ENCODE data around the gene FGF5. TPM values are rescaled to one million over a fixed set of nuclear protein-coding genes. Genes with fewer than 3 reads are reported as not detected.

FGF5 gene, protein sequence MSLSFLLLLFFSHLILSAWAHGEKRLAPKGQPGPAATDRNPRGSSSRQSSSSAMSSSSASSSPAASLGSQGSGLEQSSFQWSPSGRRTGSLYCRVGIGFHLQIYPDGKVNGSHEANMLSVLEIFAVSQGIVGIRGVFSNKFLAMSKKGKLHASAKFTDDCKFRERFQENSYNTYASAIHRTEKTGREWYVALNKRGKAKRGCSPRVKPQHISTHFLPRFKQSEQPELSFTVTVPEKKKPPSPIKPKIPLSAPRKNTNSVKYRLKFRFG
- not detected for total RNA-seq

GRCh38 chr4:80266253-80266901 is at the start of gene FGF5:
Gene FGF5 (plus strand): TSS chr4:80266664. CDS start chr4:80266825, 161 bp downstream.
- peak; percentile 22 for DNase-seq
- POLR2A ChIA-PET, result no interaction called here
- H3K27me3 Mint-ChIP-seq, result peaks cover 86% of the 10 kb centered on the region
- no peaks in the 10 kb centered on the region for H3K36me3 Mint-ChIP-seq (ENCODE audit: low read depth)
- peaks cover 22% of the 10 kb centered on the region for H3K4me1 Mint-ChIP-seq
- CTCF ChIA-PET, result no interaction called here
- H3K4me3 Mint-ChIP-seq, result peak within 1 kb of the TSS; percentile 33
- H3K9me3 Mint-ChIP-seq, result no peaks in the 10 kb centered on the region
- no peak within 1 kb of the TSS for H3K27ac Mint-ChIP-seq

GRCh38 chr4:80219301-80220025 is 47.0 kb upstream of the FGF5 start:
- ChIA-PET POLR2A (no interaction called here), CTCF (interaction anchor here (1.3 kb wide), 1 partner anchor 14 kb away, joined by 3 read pairs; no protein-coding TSS in a partner anchor)
- peaks cover 44% of the 10 kb centered on the region for H3K27me3 Mint-ChIP-seq

GRCh38 chr4:80220711-80221110 is 45.8 kb upstream of the FGF5 start:
- no peaks in the 10 kb centered on the region for H3K9me3 Mint-ChIP-seq
- H3K27me3 Mint-ChIP-seq, result peaks cover 44% of the 10 kb centered on the region
- DNase-seq, result no peak
- H3K4me1 Mint-ChIP-seq, result no peaks in the 10 kb centered on the region
- no peak overlapping the region for H3K4me3 Mint-ChIP-seq
- H3K27ac Mint-ChIP-seq, result no peak overlapping the region
- no peaks in the 10 kb centered on the region for H3K36me3 Mint-ChIP-seq (ENCODE audit: low read depth)
- ChIA-PET POLR2A (no interaction called here), CTCF (interaction anchor here (1.0 to 1.5 kb wide), 3 partner anchors 13 to 36 kb away, joined by 3 read pairs; no protein-coding TSS in a partner anchor)

More at GRCh38 chr4:80219301-80220025, 47.0 kb upstream of the FGF5 start:
- Mint-ChIP-seq H3K4me1 (peaks cover 1% of the 10 kb centered on the region), H3K9me3 (no peaks in the 10 kb centered on the region), H3K36me3 (ENCODE audit: low read depth) (no peaks in the 10 kb centered on the region), H3K27ac (no peak overlapping the region), H3K4me3 (no peak overlapping the region)
- DNase-seq, result no peak

DNA sequence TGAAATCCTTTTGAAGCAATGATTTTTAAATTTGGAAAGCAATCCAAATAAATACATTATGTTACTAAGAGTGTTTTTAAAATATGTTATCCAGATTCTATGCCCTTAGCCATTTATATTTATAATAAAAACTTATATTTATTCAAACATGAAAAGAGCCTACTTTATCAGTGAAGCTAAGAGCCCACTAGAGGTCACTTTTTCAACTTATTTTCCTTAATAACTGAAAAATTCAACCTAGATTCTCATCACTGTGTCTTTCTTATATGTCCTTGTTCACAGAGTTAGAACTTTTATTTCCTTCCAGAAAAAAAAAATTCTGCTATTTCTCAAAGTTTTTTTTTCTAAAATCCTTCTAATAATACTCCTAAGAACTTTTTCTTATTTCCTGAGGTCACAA is 45.3 kb upstream of the FGF5 start:
- DNase-seq, result no peak
- Mint-ChIP-seq H3K27ac (no peak overlapping the region), H3K4me3 (no peak overlapping the region), H3K27me3 (peaks cover 44% of the 10 kb centered on the region), H3K4me1 (no peaks in the 10 kb centered on the region), H3K9me3 (no peaks in the 10 kb centered on the region), H3K36me3 (ENCODE audit: low read depth) (no peaks in the 10 kb centered on the region)
- ChIA-PET CTCF (interaction anchor here (1.5 kb wide), 1 partner anchor 13 kb away, joined by 3 read pairs; no protein-coding TSS in a partner anchor), POLR2A (no interaction called here)

DNA sequence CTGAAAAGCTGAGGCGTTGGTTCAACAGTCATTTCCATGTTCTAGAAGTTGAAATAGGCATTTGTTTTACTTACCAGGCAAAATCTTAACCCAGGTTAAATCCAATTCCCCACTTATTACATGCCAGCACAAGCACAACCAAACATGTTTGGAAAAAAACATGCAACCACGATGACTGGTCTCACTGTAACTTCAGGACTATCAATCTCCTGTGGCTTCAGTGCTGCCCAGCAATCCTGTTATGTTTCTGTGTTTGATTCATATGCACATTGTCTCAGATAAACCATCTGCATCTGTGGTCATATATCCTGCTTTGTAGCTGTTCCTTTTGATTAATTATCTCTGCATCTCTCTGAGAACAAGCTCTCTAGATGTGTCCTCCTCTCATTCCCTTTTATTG is 40.9 kb upstream of the FGF5 start:
- no peaks in the 10 kb centered on the region for H3K9me3 Mint-ChIP-seq
- no peaks in the 10 kb centered on the region for H3K4me1 Mint-ChIP-seq
- H3K27me3 Mint-ChIP-seq, result peaks cover 22% of the 10 kb centered on the region
- no peak overlapping the region for H3K27ac Mint-ChIP-seq
- H3K4me3 Mint-ChIP-seq, result no peak overlapping the region
- no peaks in the 10 kb centered on the region for H3K36me3 Mint-ChIP-seq (ENCODE audit: low read depth)
- ChIA-PET POLR2A (no interaction called here), CTCF (no interaction called here)
- DNase-seq, result no peak

DNA sequence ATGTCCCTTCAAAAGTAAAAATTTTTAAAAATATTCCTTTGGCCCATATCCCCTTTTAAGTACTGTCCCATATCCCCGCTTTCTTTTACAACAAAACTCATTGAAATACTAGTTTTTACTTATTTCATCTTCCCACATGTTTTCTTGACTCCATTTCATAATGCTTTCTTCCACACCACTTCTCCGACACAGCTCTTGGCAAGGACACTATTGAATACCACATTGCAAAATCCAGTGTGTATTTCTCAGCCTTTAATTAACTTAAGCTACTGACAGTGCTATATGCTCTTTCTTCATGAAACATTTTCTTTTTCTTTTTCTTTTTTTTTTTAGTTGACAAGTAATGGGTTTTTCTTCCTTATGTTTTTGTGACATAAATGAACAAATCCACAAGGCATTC is 40.4 kb upstream of the FGF5 start:
- no peaks in the 10 kb centered on the region for H3K9me3 Mint-ChIP-seq
- no peak for DNase-seq
- POLR2A ChIA-PET, result no interaction called here
- CTCF ChIA-PET, result no interaction called here
- H3K27me3 Mint-ChIP-seq, result peaks cover 20% of the 10 kb centered on the region
- H3K36me3 Mint-ChIP-seq (ENCODE audit: low read depth), result no peaks in the 10 kb centered on the region
- no peak overlapping the region for H3K27ac Mint-ChIP-seq
- H3K4me3 Mint-ChIP-seq, result no peak overlapping the region
- H3K4me1 Mint-ChIP-seq, result no peaks in the 10 kb centered on the region

GRCh38 chr4:80228460-80228859 is 38.0 kb upstream of the FGF5 start:
- Mint-ChIP-seq H3K36me3 (ENCODE audit: low read depth) (no peaks in the 10 kb centered on the region), H3K4me3 (no peak overlapping the region), H3K9me3 (no peaks in the 10 kb centered on the region), H3K4me1 (no peaks in the 10 kb centered on the region), H3K27me3 (peaks cover 16% of the 10 kb centered on the region), H3K27ac (no peak overlapping the region)
- CTCF ChIA-PET, result no interaction called here
- no peak for DNase-seq
- POLR2A ChIA-PET, result no interaction called here

- POLR2A ChIA-PET, result no interaction called here
- peaks cover 17% of the 10 kb centered on the region for H3K27me3 Mint-ChIP-seq
- no peaks in the 10 kb centered on the region for H3K4me1 Mint-ChIP-seq
- CTCF ChIA-PET, result no interaction called here
- H3K27ac Mint-ChIP-seq, result no peak overlapping the region
- H3K4me3 Mint-ChIP-seq, result no peak overlapping the region
- DNase-seq, result no peak
- H3K36me3 Mint-ChIP-seq (ENCODE audit: low read depth), result no peaks in the 10 kb centered on the region
- H3K9me3 Mint-ChIP-seq, result no peaks in the 10 kb centered on the region
Measured at GRCh38 chr4:80229128-80229527, 37.3 kb upstream of the FGF5 start.

DNA sequence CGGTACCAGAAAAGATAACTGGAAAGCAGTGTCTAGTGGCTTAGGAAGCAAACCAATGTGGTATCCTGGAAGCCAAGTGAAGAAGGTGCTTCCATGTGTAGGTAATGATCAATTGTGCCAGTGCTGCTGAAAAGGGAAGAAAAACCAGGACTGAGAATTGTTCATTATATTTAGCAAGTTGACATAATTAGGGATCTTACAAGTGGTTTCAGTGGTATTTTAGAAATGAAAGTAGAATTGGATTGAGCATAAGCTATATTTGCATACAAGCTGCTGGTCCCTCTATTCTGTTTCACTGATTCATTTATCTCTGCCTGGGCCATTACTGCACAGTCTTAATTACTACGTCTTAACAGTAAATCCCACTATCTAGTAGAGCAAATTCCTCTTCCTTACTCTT is 36.9 kb upstream of the FGF5 start:
- H3K4me1 Mint-ChIP-seq, result no peaks in the 10 kb centered on the region
- ChIA-PET POLR2A (no interaction called here), CTCF (no interaction called here)
- DNase-seq, result no peak
- H3K27me3 Mint-ChIP-seq, result peaks cover 17% of the 10 kb centered on the region
- H3K9me3 Mint-ChIP-seq, result no peaks in the 10 kb centered on the region
- no peak overlapping the region for H3K4me3 Mint-ChIP-seq
- H3K36me3 Mint-ChIP-seq (ENCODE audit: low read depth), result no peaks in the 10 kb centered on the region
- H3K27ac Mint-ChIP-seq, result no peak overlapping the region

DNA sequence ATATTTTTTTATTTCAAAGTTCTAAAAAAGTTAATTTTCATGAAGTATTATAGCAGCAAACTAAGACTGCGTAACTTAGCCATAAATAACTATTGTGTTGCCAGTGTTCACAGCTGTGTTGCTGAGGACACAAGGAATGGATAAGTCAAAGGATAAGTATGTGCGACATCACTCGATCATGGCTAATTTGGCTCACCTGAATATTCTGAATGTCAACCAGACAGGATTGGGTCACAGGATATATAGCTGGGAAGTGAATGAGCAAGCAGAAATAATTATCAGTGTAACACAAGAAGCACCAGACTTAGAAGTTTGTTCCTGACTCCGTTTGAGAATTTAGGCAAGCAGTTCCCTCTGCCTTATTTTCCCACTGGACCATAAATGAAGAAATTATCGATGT is 35.3 kb upstream of the FGF5 start:
- CTCF ChIA-PET, result no interaction called here

DNA sequence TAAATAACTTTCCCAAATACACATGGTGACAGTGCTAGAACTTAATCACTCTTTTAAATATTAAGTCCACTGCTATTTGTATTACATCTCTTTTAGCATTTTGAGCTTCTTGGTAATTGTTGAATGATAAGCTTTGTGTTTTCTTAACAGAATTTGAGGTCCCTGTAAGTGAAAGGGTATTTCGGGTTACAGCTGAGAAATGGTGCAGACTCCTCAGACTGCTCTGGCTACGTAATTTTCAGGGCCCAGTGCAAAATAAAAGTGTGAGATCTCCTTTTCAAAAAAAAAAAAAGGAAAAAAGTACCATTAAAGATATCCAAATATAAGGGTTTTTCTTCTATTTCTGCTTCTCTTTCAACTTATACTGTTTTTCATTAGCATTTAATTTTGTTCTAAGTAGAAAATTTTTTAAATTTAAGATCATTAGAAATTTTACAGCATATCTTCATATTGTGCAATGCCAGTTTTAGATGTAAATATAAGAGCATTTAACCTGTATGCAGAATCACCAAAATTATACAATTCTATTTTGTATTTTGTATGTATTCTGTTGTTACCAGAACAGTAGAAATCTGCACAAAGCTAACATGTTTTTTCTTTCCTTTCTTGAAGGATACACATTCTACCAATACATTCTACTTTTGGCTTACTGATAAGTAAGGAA is 33.6 kb upstream of the FGF5 start:
- Mint-ChIP-seq H3K4me1 (no peaks in the 10 kb centered on the region), H3K36me3 (ENCODE audit: low read depth) (no peaks in the 10 kb centered on the region)
- CTCF ChIA-PET, result interaction anchor here (0.7 kb wide), 1 partner anchor 519 kb away, joined by 3 read pairs; no protein-coding TSS in a partner anchor

More for the DNA sequence above, 35.3 kb upstream of the FGF5 start:
- no peaks in the 10 kb centered on the region for H3K4me1 Mint-ChIP-seq
- DNase-seq, result no peak
- POLR2A ChIA-PET, result no interaction called here
- H3K4me3 Mint-ChIP-seq, result no peak overlapping the region
- H3K9me3 Mint-ChIP-seq, result no peaks in the 10 kb centered on the region
- H3K27ac Mint-ChIP-seq, result no peak overlapping the region
- no peaks in the 10 kb centered on the region for H3K36me3 Mint-ChIP-seq (ENCODE audit: low read depth)
- peaks cover 21% of the 10 kb centered on the region for H3K27me3 Mint-ChIP-seq

GRCh38 chr4:80233390-80233789 is 33.1 kb upstream of the FGF5 start:
- H3K4me1 Mint-ChIP-seq, result no peaks in the 10 kb centered on the region
- DNase-seq, result no peak
- H3K9me3 Mint-ChIP-seq, result no peaks in the 10 kb centered on the region
- H3K36me3 Mint-ChIP-seq (ENCODE audit: low read depth), result no peaks in the 10 kb centered on the region
- ChIA-PET POLR2A (no interaction called here), CTCF (no interaction called here)
- H3K4me3 Mint-ChIP-seq, result no peak overlapping the region
- H3K27ac Mint-ChIP-seq, result no peak overlapping the region
- peaks cover 19% of the 10 kb centered on the region for H3K27me3 Mint-ChIP-seq

More for the DNA sequence above, 33.6 kb upstream of the FGF5 start:
- Mint-ChIP-seq H3K9me3 (no peaks in the 10 kb centered on the region), H3K27ac (no peak overlapping the region), H3K27me3 (peaks cover 21% of the 10 kb centered on the region), H3K4me3 (no peak overlapping the region)
- POLR2A ChIA-PET, result no interaction called here
- DNase-seq, result no peak

DNA sequence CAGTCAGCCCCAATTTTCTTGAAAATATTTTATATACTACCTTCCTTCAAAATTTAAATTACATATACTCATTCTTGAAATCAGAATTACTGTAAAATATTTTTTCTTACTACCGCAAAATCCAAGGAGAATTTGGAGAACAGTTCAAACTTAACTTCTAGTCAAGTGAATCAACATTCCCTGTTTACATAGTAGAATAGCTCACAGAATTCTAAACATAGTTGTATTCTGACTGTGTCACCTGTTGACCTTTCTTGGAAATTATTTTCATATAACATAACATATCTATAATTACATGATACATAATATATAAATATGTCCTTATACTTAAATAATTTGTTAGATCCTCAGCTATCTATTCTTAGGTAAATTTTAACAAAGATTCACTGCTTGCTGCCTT is 31.0 kb upstream of the FGF5 start:
- no peaks in the 10 kb centered on the region for H3K4me1 Mint-ChIP-seq
- ChIA-PET POLR2A (no interaction called here), CTCF (no interaction called here)
- no peak overlapping the region for H3K4me3 Mint-ChIP-seq
- no peak for DNase-seq
- H3K27me3 Mint-ChIP-seq, result peaks cover 9% of the 10 kb centered on the region
- H3K9me3 Mint-ChIP-seq, result no peaks in the 10 kb centered on the region
- no peak overlapping the region for H3K27ac Mint-ChIP-seq
- no peaks in the 10 kb centered on the region for H3K36me3 Mint-ChIP-seq (ENCODE audit: low read depth)

Measured in activated CD4-positive, alpha-beta T cell treated with anti-CD3 and anti-CD28 coated beads, Interleukin-2, amount 10 ng/mL, durations not matched to agents 7 days and 5 days (primary cell).